ENCODE data around the gene COL12A1.

DNA sequence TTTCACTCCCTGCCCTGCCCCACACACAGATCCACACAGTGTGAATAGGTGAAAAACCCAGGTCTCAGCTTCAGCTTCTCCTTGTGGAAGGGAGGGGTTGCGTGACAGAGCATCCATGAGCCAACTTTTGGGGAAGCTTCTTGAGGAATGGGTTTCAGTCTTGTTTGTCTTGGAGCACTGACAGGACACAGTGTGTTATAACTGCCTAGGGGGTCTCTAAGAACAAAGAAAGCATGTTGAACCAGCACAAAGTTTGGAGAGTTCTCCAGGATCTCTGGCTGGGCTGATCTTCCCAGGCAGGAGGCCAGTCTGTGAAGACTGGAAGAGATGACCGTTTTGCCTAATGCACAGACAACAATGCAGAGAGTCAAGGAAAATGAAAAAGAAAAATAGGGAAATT lies 164.5 kb downstream of the COL12A1 start:
- TF ChIP-seq POLR2A (IDR thresholded peaks at IDR 0.05; ENCODE audit: low read depth, low read length), result no peak
- TF ChIP-seq POLR2AphosphoS5 (IDR thresholded peaks at IDR 0.05; ENCODE audit: low read depth, low read length), result no peak

All from GM12892 (cell line).